ENCODE data around the gene FAM184A.

DNA sequence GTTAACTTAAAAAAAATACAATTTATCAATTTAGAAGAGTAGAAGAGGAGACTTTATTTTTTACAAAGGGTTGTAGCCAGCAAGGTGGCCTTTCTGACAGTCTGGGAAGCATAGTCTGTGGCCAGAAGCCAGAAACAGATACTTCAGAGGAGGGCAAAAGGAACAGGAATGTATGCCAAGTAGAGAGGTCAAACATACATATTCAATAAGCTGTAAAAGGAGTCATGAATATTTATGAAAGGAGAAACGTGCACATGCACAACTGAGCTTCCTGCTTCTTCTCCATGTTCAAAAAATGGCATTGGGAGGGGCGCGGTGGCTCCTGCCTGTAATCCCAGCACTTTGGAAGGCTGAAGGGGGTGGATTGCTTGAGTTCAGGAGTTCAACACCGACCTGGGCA is 43.9 kb upstream of the FAM184A start:
- no peak for TF ChIP-seq TARDBP (IDR thresholded peaks at IDR 0.05)
- no peak for TF ChIP-seq ZNF384 (IDR thresholded peaks at IDR 0.05)
- no peak for TF ChIP-seq ARNT (IDR thresholded peaks at IDR 0.05)
- TF ChIP-seq FOXM1 (IDR thresholded peaks at IDR 0.05; ENCODE audit: borderline replicate concordance): no peak
- no peak for TF ChIP-seq CTBP1 (IDR thresholded peaks at IDR 0.05; ENCODE audit: borderline replicate concordance)

Data from HEK293T (cell line).